ENCODE data around the gene MEPE.

Gene MEPE

GRCh38 chr4:87832669-87833068 is at the start of gene MEPE:
Gene MEPE (plus strand): TSS chr4:87832969. CDS start chr4:87834715, 1,746 bp downstream.
- no peak for DNase-seq

- no peak for DNase-seq
These were observed 49.0 kb upstream of the MEPE start for GRCh38 chr4:87783781-87784180.

GRCh38 chr4:87785731-87786509 is 46.8 kb upstream of the MEPE start:
- DNase-seq: no peak

GRCh38 chr4:87799301-87800113 is 33.3 kb upstream of the MEPE start, which contains the start of gene IBSP:
Gene IBSP (plus strand): TSS chr4:87799554. CDS start chr4:87802362, 2,808 bp downstream.
- DNase-seq: no peak

- no peak for DNase-seq
These were observed 29.9 kb upstream of the MEPE start for GRCh38 chr4:87802858-87803257.

- no peak for DNase-seq
These were observed 29.3 kb upstream of the MEPE start for GRCh38 chr4:87803421-87803820.

- no peak for DNase-seq
These were observed 27.9 kb upstream of the MEPE start for GRCh38 chr4:87804871-87805270.

- DNase-seq: no peak
These were observed 26.8 kb upstream of the MEPE start for GRCh38 chr4:87805971-87806370.

GRCh38 chr4:87806520-87806919 is 26.2 kb upstream of the MEPE start:
- no peak for DNase-seq

- no peak for DNase-seq
These were observed 25.4 kb upstream of the MEPE start for GRCh38 chr4:87807402-87807801.

GRCh38 chr4:87811977-87812376 is 20.8 kb upstream of the MEPE start:
- DNase-seq: no peak

GRCh38 chr4:87819281-87819919 is 13.4 kb upstream of the MEPE start:
- DNase-seq: no peak

- no peak for DNase-seq
These were observed 9.6 kb upstream of the MEPE start for GRCh38 chr4:87823200-87823599.

- DNase-seq: no peak
These were observed 9.0 kb upstream of the MEPE start for GRCh38 chr4:87823724-87824123.

GRCh38 chr4:87824352-87824751 is 8.4 kb upstream of the MEPE start:
- no peak for DNase-seq

GRCh38 chr4:87834401-87834800 is 1.6 kb downstream of the MEPE start:
- DNase-seq: no peak

- DNase-seq: no peak
These were observed 2.4 kb downstream of the MEPE start for GRCh38 chr4:87835197-87835596.

- DNase-seq: no peak
These were observed 3.0 kb downstream of the MEPE start for GRCh38 chr4:87835743-87836142.

- DNase-seq: no peak
These were observed 5.4 kb downstream of the MEPE start for GRCh38 chr4:87838205-87838604.

GRCh38 chr4:87838890-87839591 is 6.3 kb downstream of the MEPE start:
- peak in 1 of 2 experiments; percentile 3 for DNase-seq

GRCh38 chr4:87839592-87839946 is 6.8 kb downstream of the MEPE start:
- DNase-seq: no peak

GRCh38 chr4:87840149-87840548 is 7.4 kb downstream of the MEPE start:
- no peak for DNase-seq

GRCh38 chr4:87843936-87844335 is 11.2 kb downstream of the MEPE start:
- no peak for DNase-seq

All from activated CD4-positive, alpha-beta T cell treated with anti-CD3 and anti-CD28 coated beads, Interleukin-2, amount 50 U/mL, for 48 hours (primary cell).